GM21825 (cell line): ENCODE data around the gene GNAL.
"Not testable (repeated sequence)": the region's sequence is repeated elsewhere in the genome, so short reads cannot be mapped to it uniquely, and the experiment has no call there.

Source experiments
- ATAC-seq: cut with Tn5 transposase; IDR thresholded peaks from one replicate; pipeline ENCODE4 v1.9.1; 2021; ENCODE audit warnings: mild to moderate bottlenecking, moderate library complexity; ENCODE audit not compliant: unreplicated experiment

The GNAL gene

DNA sequence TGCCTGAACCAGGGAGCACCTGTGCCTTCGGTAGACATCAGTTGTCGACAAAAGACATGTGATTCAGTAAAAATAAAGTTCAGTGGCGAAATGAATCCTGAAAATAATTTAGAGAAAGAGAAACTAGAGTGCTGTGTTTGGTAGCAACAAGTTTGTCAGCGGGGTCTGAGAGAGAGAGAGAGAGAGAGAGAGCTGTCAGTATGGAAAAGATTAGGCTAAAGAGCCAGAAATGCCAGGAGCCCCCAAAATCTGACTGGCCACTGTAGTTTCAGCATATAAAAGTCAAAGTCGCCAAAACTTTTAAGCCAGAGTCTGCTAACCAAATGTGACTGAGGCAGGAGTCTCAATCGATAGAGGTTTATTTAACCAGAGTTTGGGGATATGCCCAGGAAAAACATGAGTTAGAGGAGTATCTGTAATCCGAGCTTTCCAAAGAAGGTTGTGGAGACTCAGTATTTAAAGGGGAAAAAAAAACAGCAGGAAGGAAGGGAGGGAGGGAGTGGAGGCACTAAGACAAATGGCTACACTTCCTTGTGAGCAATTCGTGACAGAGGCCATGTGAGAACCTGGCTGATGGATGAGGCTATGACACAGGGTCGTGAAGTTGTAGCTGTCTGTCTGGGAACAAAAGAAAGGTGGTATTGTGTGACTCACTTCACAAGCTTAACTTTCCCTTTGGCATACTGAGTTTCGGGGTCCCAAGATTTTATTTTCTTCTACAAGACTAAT is 20.5 kb upstream of the GNAL start:
- no peak for ATAC-seq

GRCh38 chr18:11669271-11669947 is 19.7 kb upstream of the GNAL start:
- no peak for ATAC-seq

DNA sequence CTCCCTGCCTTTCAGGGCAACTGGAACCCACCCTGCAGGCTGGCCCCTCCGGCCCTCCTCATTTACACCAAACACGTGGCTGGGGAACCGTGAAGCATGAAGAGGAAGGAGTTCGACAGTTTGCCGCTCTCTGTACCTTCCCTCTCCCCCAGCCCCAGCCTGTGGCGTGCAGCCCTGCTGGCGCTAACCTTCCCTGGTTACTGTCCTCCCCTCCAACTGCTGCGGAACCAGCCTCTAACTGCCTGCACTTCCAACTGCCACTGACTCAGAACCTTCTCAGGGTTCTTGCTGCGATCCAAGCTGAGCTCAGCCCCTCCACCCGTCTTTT is 19.2 kb upstream of the GNAL start:
- no peak for ATAC-seq

DNA sequence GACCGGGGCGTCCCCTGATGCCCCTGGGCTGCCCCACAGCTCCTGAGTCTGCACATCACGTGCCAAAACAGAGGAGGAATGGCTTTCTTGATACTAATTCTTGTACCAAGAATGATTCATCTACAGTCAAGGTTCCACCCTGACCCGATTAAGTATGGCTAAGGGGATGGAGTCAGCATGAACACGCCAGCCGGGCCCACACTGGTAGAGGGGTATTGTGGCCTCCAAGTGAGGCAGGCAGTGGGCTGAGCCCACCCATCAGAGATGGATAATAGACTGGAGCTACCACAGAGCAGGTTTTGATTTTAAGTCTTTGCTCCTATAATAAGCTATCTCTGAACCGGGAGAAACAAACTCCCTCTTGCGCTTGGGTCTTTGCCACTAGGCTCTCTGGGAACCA is 17.9 kb upstream of the GNAL start:
- no peak for ATAC-seq

- no peak for ATAC-seq
Measured at GRCh38 chr18:11672198-11672597, 16.9 kb upstream of the GNAL start.

DNA sequence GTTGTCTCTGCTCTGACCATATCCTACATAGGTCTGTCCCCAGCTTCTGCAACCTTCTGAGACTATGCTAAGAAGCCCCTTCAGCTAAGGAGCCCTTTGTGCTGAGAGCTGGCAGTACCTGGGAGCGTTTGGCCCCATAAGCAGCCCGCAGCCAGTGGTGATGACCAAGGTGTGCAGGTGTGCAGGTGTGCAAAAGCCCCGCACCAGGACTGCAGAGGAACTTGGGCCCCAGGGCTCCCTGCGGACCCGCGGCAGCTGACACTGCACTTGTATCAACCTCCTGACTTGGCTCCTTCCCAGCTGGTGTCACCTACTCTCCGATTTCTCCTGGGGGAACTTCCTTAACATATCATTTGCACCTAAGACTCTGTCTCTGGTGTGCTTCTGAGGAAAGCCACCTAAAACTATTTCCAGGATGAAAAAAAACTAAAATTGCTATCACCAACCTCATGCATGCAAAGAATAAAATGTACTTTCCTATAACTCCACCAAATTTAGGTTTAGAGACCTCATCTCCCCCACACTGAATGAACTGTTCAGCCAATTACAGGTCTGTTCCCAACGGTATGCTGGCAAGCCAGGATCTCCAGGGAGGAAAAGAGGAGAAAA is 16.1 kb upstream of the GNAL start:
- no peak for ATAC-seq

DNA sequence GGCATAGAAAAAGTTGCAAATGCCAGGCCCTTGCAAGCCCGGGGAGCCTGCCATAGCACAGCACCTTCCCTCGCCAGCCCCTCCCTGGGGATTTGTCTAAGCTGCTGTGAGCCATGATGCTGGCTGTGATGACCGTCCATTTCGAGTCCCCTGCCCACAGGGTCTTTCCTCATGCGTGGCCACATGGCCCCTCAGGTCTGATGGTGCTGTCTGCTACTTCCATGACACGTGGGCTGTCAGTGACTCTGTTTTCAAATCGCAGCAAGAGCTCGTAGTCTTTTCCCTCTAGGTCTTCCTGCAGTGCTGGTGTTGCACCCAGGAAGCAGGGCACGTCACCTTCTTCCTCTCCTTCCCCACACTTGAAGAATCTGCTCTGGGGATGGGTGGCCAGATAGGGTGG is 15.5 kb upstream of the GNAL start:
- no peak for ATAC-seq

DNA sequence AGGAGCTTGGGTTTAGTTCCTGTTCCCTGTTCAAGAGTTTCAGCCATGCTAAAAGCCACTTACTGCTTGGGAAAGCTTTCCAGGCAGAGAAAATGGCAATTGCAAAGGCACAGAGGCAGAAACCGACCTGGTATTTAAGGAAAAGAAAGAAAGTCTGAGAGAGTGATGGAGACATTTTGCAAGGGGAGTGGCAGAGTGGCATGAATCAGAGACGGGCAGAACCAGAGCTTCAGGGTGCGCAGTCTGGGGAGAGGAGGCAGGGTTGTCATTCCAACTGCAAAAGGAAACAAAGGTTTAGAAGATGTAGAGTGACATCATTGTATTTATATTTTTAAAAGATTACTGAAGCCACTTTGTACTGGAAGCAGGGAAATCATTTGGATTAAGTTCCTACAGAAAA is 14.9 kb upstream of the GNAL start:
- ATAC-seq = no peak

DNA sequence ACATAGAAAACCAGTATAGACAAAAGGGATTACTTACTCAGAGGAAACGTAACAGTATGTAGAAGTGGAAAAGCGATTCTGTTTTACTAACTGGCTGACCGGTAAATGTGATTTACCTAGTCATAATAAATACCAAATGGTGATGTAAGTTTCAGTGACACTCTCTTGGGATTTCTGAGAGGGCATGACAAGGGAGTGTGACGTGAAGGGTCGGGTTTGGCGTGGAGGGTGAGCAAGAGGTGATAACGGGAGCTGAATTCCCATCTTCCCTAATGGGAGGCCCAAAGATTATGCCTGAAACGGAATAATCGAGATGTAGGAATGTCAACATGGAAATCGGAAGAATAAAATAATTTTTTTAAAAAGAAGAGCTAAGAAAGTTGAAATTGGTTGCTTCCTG is 12.7 kb upstream of the GNAL start:
- ATAC-seq = no peak

GRCh38 chr18:11676867-11677266 is 12.2 kb upstream of the GNAL start:
- ATAC-seq = no peak

DNA sequence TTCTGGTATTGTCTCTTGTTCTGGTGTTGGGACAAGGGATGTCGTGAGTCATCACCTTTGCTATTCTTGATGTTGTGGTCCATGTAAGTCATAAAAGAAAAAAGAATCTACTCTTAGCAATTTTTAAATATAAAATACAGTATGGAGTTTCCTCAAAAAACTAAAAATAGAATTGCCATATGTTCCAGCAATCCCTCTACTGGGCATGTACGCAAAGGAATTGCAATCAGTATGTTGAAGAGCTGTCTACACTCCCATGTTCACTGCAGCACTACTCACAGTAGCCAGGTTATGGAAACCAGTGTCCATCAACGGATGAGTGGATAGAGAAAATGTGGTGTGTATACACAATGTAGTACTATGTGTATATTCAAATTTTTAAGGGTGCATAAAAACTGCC is 10.9 kb upstream of the GNAL start:
- ATAC-seq = no peak

- no peak for ATAC-seq
Measured at GRCh38 chr18:11689669-11690565, 853 bp downstream of the GNAL start.

DNA sequence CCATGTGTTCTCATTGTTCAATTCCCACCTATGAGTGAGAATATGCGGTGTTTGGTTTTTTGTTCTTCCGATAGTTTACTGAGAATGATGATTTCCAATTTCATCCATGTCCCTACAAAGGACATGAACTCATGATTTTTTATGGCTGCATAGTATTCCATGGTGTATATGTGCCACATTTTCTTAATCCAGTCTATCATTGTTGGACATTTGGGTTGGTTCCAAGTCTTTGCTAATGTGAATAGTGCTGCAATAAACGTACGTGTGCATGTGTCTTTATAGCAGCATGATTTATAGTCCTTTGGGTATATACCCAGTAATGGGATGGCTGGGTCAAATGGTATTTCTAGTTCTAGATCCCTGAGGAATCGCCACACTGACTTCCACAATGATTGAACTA is 1.6 kb downstream of the GNAL start:
- not testable (repeated sequence) for ATAC-seq

DNA sequence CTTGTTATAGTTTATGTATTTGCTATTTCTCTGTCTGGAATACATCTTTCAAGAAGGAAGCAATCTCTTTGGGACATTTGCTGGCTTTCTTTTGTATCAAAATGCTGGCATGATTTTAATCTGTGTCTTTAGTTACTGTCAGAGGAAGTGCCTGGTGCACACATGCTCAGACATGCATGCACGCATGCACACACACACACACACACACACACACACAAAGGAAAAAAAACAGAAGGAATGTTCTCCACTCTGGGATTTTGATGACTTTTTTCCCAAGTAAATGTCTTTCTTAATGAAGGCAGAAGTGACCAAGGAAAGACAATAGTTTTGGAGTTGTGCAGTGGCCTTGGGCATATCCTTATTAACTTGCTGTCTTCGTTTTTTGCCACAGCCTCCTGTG is 6.7 kb downstream of the GNAL start:
- no peak for ATAC-seq

DNA sequence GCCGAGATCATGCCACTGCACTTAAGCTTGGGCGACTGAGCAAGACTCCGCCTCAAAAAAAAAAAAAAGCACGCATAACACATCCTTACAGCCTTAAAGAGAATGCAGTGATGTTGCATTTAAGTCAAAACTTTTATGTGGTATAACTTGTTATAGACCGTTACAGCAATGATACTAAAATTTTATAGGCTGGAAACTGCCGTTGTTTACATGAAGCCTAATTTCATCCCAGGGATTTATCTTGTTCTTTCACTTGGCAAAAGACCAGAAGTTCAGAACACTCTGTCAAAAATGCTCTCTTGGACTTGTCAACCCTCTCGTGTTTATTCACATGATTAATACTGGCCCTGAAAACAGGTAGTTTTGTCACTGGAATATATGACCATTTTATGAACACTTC is 7.4 kb downstream of the GNAL start:
- no peak for ATAC-seq

DNA sequence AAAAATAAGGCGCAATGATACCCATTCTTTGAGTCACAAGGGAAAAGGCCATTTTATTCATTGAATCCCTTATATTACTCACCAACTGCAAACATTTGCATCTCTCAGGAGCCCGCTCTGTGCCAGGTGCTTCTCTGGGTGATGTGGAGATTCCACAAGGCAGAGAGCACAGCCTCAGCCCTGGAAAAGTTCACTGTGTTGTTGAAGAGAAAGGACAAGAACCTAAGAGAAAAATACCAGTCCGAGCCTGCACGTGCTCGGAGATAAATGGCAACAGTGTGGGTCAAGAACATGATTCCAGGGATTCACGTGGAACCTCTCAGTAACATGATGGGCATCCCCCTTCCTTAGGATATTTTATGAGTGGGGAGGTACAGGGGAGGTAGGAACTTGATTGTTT is 11.8 kb downstream of the GNAL start:
- ATAC-seq = no peak

DNA sequence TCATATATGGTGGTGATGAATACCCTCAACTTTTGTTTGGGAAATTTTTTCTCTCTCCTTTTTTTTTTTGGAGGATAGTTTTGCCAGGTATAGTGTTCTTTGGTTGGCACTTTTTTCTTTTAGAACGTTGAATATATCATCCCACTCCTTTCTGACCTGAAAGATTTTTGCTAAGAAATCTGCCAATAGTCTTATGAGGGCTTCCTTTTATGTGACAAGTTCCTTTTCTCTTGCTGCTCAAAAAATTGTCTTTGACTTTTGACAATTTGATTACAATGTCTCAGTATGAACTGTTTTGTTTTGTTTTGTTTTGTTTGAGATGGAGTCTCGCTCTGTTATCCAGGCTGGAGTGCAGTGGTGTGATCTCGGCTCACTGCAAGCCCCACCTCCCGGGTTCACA is 21.5 kb downstream of the GNAL start:
- ATAC-seq = no peak

GRCh38 chr18:11713756-11714155 is 24.7 kb downstream of the GNAL start:
- ATAC-seq = no peak

GRCh38 chr18:11714244-11714918 is 25.3 kb downstream of the GNAL start:
- ATAC-seq = no peak

DNA sequence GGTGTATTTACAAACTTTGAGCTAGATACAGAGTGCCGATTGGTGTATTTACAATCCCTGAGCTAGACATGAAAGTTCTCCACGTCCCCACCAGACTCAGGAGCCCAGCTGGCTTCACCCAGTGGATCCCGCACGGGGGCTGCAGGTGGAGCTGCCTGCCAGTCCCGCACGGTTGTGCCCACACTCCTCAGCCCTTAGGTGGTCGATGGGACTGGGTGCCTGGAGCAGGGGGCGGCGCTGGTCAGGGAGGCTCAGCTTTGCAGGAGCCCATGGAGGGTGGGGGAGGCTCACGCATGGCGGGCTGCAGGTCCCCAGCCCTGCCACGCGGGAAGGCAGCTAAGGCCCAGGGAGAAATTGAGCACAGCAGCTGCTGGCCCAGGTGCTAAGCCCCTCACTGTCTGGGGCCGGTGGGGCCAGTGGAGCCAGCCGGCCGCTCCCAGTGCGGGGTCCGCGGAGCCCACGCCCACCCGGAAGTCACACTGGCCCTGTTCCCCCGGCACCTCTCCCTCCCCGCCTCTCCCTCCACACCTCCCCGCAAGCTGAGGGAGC is 27.8 kb downstream of the GNAL start:
- ATAC-seq = not testable (repeated sequence)

GRCh38 chr18:11719050-11719449 is 30.0 kb downstream of the GNAL start:
- no peak for ATAC-seq
